Measurements from ENCODE around the gene CAPN1. TPM values are rescaled to one million over a fixed set of nuclear protein-coding genes. Genes with fewer than 3 reads are reported as not detected.
A peak's percentile ranks its signal among the peaks of the same experiment; 100 is the strongest.

CAPN1 gene
- total and polyA plus RNA-seq, 2 donors (not counting 1 experiment from before 2014, with no cell fraction given), result 192 to 202 TPM

GRCh38 chr11:65183201-65183891 lies 1.6 kb downstream of the CAPN1 start:
- H3K27ac Mint-ChIP-seq, result peak overlapping the region; percentile 71

More at GRCh38 chr11:65183201-65183891, 1.6 kb downstream of the CAPN1 start:
- H3K9me3 ChIP-seq (ENCODE audit: control extremely low read depth in 1 of 3, control insufficient read depth in 2 of 3, insufficient read depth in 1 of 3, low read length in 2 of 3), result no peaks in the 10 kb centered on the region
- H3K9ac ChIP-seq (ENCODE audit: low read length), result no peak overlapping the region
- no peaks in the 10 kb centered on the region for H3K27me3 Mint-ChIP-seq
- H2AFZ ChIP-seq (ENCODE audit: insufficient read depth, low read depth, low read length, poor library complexity, severe bottlenecking), result no peak overlapping the region
- ChIA-PET POLR2A (interaction anchor here (2.7 kb wide), 1 partner anchor 62 kb away, joined by 23 read pairs; the partner anchor contains the start of genes FAU and MRPL49), CTCF (interaction anchor here (0.8 to 5.8 kb wide), 4 partner anchors 42 to 146 kb away, joined by 3 to 118 read pairs (median 16); partner anchors contain the start of genes FAU, MRPL49 and TM7SF2)
- intact Hi-C loops (cut with micrococcal nuclease), result no loop called here
- H3K4me2 ChIP-seq (replicated peaks; ENCODE audit: low read depth, low read length, poor library complexity, severe bottlenecking), result peak overlapping the region; percentile 97
- H3K36me3 ChIP-seq (replicated peaks in 1 of 2; ENCODE audit: control extremely low read depth in 1 of 2, control insufficient read depth in 1 of 2, extremely low read depth in 1 of 2, insufficient read depth in 2 of 2, low read length in 1 of 2), result peaks cover 0 to 29% of the 10 kb centered on the region in 2 experiments
- no peaks in the 10 kb centered on the region for H3K9me3 Mint-ChIP-seq (ENCODE audit: insufficient read depth)
- peaks cover 5% of the 10 kb centered on the region for H4K20me1 ChIP-seq (ENCODE audit: control insufficient read depth, insufficient read depth, low read length, poor library complexity, severe bottlenecking)
- H3K27ac ChIP-seq (ENCODE audit: low read length in 2 of 2), result no peak overlapping the region
- peak overlapping the region; percentile 91 for H3K4me3 Mint-ChIP-seq
- no peak for ATAC-seq (ENCODE audit: low read depth)
- H3K27me3 ChIP-seq (replicated peaks in 1 of 4; ENCODE audit: control extremely low read depth in 1 of 4, control insufficient read depth in 3 of 4, insufficient read depth in 4 of 4, low read length in 3 of 4), result no peaks in the 10 kb centered on the region
- TF ChIP-seq EZH2 (IDR thresholded peaks at IDR 0.05; ENCODE audit: borderline replicate concordance, insufficient read depth, low read depth, low read length, poor library complexity, severe bottlenecking) (no peak), CTCF (IDR thresholded peaks at IDR 0.05) (no peak)
- peaks cover 24% of the 10 kb centered on the region for H3K4me1 Mint-ChIP-seq
- DNase-seq, result no peak
- peaks cover 46% of the 10 kb centered on the region for H3K79me2 ChIP-seq (ENCODE audit: control insufficient read depth, insufficient read depth, low read length)
- peaks cover 16 to 24% of the 10 kb centered on the region in 2 donors for H3K4me1 ChIP-seq (ENCODE audit: control insufficient read depth in 2 of 2, insufficient read depth in 2 of 2, low read length in 2 of 2)
- WGBS (ENCODE audit: insufficient coverage), result 94% methylated on average over 13 of the region's 19 CpGs
- H3K4me3 ChIP-seq (ENCODE audit: control extremely low read depth in 1 of 5, extremely low read depth in 1 of 5, insufficient read depth in 1 of 5, low read depth in 2 of 5, low read length in 4 of 5), result no peak overlapping the region
